Activated T-helper 1 cell treated with Interleukin-2 at 50 U/mL for 16 hours (primary cell): Measurements from ENCODE around the gene AKAP8.
"Not testable (repeated sequence)": the region's sequence is repeated elsewhere in the genome, so short reads cannot be mapped to it uniquely, and the experiment has no call there.

Experiments used
- DNase-seq: peaks from one replicate; pipeline ENCODE4 v3.0.0-alpha.2; 2020; ENCODE audit warnings: low read depth

Gene AKAP8

GRCh38 chr19:15379083-15379998 is at the start of gene AKAP8:
AKAP8 (minus strand) TSS chr19:15379787; CDS start chr19:15379731, 56 bp downstream.
- DNase-seq, result peak; percentile 97

GRCh38 chr19:15427991-15428471 is 48.4 kb upstream of the AKAP8 start:
- DNase-seq, result no peak

- no peak for DNase-seq
These were observed 47.7 kb upstream of the AKAP8 start for GRCh38 chr19:15427350-15427700.

- no peak for DNase-seq
These were observed 47.1 kb upstream of the AKAP8 start for GRCh38 chr19:15426485-15427349.

GRCh38 chr19:15425321-15425950 is 45.8 kb upstream of the AKAP8 start:
- DNase-seq, result no peak

GRCh38 chr19:15424692-15425272 is 45.2 kb upstream of the AKAP8 start:
- DNase-seq, result no peak

- DNase-seq, result no peak
These were observed 44.5 kb upstream of the AKAP8 start for GRCh38 chr19:15424121-15424520.

GRCh38 chr19:15423130-15423529 is 43.5 kb upstream of the AKAP8 start:
- no peak for DNase-seq

- DNase-seq, result no peak
These were observed 42.9 kb upstream of the AKAP8 start for GRCh38 chr19:15422296-15423075.

- no peak for DNase-seq
These were observed 42.2 kb upstream of the AKAP8 start for GRCh38 chr19:15421721-15422260.

- DNase-seq, result no peak
These were observed 41.6 kb upstream of the AKAP8 start for GRCh38 chr19:15421136-15421695.

- DNase-seq, result no peak
These were observed 39.9 kb upstream of the AKAP8 start for GRCh38 chr19:15419413-15420025.

GRCh38 chr19:15418579-15419412 is 39.2 kb upstream of the AKAP8 start, which contains the start of gene AKAP8L:
AKAP8L (minus strand) TSS chr19:15418988; CDS start chr19:15418923, 65 bp downstream.
- DNase-seq, result peak; percentile 96

GRCh38 chr19:15418231-15418578 is 38.6 kb upstream of the AKAP8 start:
- no peak for DNase-seq

- no peak for DNase-seq
These were observed 38.1 kb upstream of the AKAP8 start for GRCh38 chr19:15417699-15418098.

GRCh38 chr19:15412832-15413231 is 33.2 kb upstream of the AKAP8 start:
- no peak for DNase-seq

GRCh38 chr19:15411351-15411750 is 31.8 kb upstream of the AKAP8 start:
- not testable (repeated sequence) for DNase-seq

GRCh38 chr19:15404780-15405211 is 25.2 kb upstream of the AKAP8 start:
- DNase-seq, result no peak
